ENCODE measurements around the gene STK11. TPM values are rescaled to one million over a fixed set of nuclear protein-coding genes. Genes with fewer than 3 reads are reported as not detected.
"Not testable (repeated sequence)": the region's sequence is repeated elsewhere in the genome, so short reads cannot be mapped to it uniquely, and the experiment has no call there.

STK11 gene
- total RNA-seq, 5 donors from 2014 or later (not counting 1 experiment from before 2014, with no cell fraction given) = 70.2 to 115 (median 99.5) TPM

DNA sequence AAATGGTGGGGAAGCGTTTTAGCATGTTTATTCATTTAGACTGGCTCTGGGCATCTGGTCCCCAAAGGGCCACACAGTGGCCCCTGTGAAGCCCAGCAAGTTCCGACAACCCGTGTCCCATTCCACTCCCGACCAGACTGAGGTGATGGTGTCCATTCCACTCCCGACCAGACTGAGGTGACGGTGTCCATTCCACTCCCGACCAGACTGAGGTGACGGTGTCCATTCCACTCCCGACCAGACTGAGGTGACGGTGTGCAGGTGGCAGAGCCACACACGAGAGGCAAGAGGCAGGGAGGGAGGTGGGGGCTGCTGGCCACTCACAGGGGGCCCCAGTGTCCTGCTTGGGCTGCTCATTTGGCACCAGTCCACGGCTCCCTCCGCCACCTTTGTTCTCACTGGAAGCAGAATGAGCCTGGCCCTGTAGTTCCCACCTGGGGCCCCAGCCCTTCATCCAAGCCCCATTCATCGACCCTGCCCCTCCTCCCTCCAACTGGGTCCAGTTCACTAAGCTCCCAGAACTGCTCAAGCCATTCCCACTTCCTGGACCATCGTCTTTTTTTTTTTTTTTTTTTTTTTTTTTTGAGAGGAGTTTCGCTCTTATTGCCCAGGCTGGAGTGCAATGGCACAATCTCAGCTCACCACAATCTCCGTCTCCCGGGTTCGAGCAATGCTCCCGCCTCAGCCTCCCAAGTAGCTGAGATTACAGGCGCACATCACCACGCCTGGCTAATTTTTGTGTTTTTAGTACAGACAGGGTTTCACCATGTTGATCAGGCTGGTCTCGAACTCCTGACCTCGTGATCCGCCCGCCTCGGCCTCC lies 40.9 kb downstream of the STK11 start:
- H3K4me3 ChIP-seq (ENCODE audit: control insufficient read depth in 1 of 2, extremely low read depth in 1 of 2, low read length in 1 of 2); H3K4me3 Mint-ChIP-seq; H3K27me3 Mint-ChIP-seq; H3K27me3 ChIP-seq (replicated peaks in 1 of 2; ENCODE audit: control insufficient read depth in 2 of 2, extremely low read depth in 1 of 2, insufficient read depth in 2 of 2, low read length in 1 of 2); H3K36me3 Mint-ChIP-seq; H3K27ac Mint-ChIP-seq; H3K36me3 ChIP-seq (ENCODE audit: control insufficient read depth in 2 of 2, extremely low read depth in 1 of 2, insufficient read depth in 1 of 2, low read length in 1 of 2); H3K9me3 Mint-ChIP-seq; H3K27ac ChIP-seq (ENCODE audit: low read length); ATAC-seq (replicated peaks in 1 of 4); H3K9me3 ChIP-seq: not testable (repeated sequence)
- peak in 1 of 35 experiments; percentile 13 for DNase-seq
- H3K4me1 ChIP-seq (ENCODE audit: control insufficient read depth in 1 of 2, extremely low read depth in 1 of 2, insufficient read depth in 2 of 2, low read length in 2 of 2) = peaks cover 11 to 57% of the 10 kb centered on the region in 2 experiments
- ChIA-PET CTCF (interaction anchor here in 1 of 2 donors (1.1 kb wide), 1 partner anchor 20 kb away, joined by 12 read pairs; no protein-coding TSS in a partner anchor), POLR2A (interaction anchor here in 1 of 2 donors (0.7 kb wide), 1 partner anchor 254 kb away, joined by 3 read pairs; no protein-coding TSS in a partner anchor)
- peaks cover 5 to 25% (median 25%) of the 10 kb centered on the region in 3 donors for H3K4me1 Mint-ChIP-seq
- WGBS (ENCODE audit: insufficient coverage) = 92% methylated on average over 6 of the region's 27 CpGs

DNA sequence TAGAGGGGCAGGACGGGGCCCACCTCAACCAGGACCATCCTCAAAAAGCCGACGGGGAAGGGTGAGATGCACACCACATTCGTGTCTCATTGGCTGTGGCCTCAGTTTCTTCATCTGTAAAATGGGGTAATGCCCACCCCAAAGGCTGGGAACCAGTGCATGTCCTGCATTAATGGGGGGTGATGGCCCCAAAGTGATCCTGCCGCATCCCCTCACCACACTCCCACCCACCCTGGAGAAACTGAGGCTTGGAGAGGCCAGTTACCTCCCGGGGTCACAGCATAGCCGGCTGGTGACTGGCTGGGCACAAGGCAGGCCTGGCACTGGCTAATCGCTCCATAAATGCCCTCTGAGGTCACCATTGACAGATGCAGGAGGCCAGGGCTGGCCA lies 42.2 kb downstream of the STK11 start:
- peaks cover 3% of the 10 kb centered on the region for H3K36me3 Mint-ChIP-seq

DNA sequence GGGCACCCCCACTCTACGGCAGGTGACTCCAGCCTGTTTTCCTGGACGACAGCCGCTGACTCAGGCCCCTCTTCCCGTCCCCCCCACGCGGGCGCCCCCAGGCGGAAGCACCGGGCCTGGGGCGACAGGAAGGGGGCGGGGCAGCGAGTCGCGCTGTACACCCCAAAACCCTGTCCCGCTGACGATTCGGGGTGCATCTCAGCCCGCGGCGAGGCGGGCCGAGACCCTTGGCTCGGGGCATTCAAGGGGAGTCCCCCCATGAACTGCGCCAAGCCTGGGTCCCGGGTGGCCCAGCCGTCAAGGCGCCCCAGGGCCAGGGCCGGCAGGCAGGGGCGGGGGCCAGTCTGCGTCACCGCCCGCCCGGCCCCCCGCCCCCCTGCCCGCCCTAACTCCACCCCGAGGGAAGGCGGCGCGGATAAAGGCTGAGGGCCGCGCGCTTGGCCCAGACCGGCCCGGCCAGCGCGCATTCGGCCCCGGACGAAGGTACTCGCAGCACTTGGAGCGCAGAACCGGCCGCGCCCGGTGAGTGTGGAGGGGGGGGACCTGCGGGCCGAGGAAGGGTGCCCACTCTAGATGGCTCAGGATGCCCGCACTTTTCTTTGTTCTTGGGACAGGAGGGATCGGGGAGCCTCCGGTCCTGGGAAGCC lies 42.7 kb downstream of the STK11 start, which contains the start of gene MIDN:
Gene MIDN, plus strand, starts transcription at position 445 of the 647 bp plus-strand sequence. CDS start 1,714 bp downstream, outside the sequence.
- ChIA-PET POLR2A (no interaction called here), CTCF (no interaction called here)
- H3K4me1 ChIP-seq (ENCODE audit: control insufficient read depth in 1 of 2, extremely low read depth in 1 of 2, insufficient read depth in 2 of 2, low read length in 2 of 2) = peaks cover 11 to 59% of the 10 kb centered on the region in 2 experiments
- Mint-ChIP-seq H3K36me3 (peaks cover 3% of the 10 kb centered on the region), H3K27ac (peak within 1 kb of the TSS; percentile 61 to 78), H3K27me3 (no peaks in the 10 kb centered on the region), H3K4me3 (peak within 1 kb of the TSS; percentile 68 to 91 (median 77)), H3K9me3 (no peaks in the 10 kb centered on the region), H3K4me1 (peaks cover 6 to 13% (median 13%) of the 10 kb centered on the region in 3 donors)
- H3K4me3 ChIP-seq (ENCODE audit: control insufficient read depth in 1 of 2, extremely low read depth in 1 of 2, low read length in 1 of 2) = peak within 1 kb of the TSS; percentile 51 to 66
- DNase-seq = peak in 25 of 35 experiments; percentile 27 to 81 (median 58)
- ATAC-seq (replicated peaks in 1 of 4) = peak; percentile 3 to 6 (median 6)
- H3K27ac ChIP-seq (ENCODE audit: low read length) = peak within 1 kb of the TSS; percentile 88
- no peaks in the 10 kb centered on the region for H3K9me3 ChIP-seq
- no peaks in the 10 kb centered on the region for H3K27me3 ChIP-seq (replicated peaks in 1 of 2; ENCODE audit: control insufficient read depth in 2 of 2, extremely low read depth in 1 of 2, insufficient read depth in 2 of 2, low read length in 1 of 2)
- peaks cover 10% of the 10 kb centered on the region in 2 donors for H3K36me3 ChIP-seq (ENCODE audit: control insufficient read depth in 2 of 2, extremely low read depth in 1 of 2, insufficient read depth in 1 of 2, low read length in 1 of 2)
- WGBS (ENCODE audit: insufficient coverage) = under 1% methylated on average over 39 of the region's 60 CpGs

More for the DNA sequence above, 42.2 kb downstream of the STK11 start:
- ATAC-seq (replicated peaks in 1 of 4) = no peak
- Histone ChIP-seq H3K4me1 (ENCODE audit: control insufficient read depth in 1 of 2, extremely low read depth in 1 of 2, insufficient read depth in 2 of 2, low read length in 2 of 2) (peaks cover 11 to 59% of the 10 kb centered on the region in 2 experiments), H3K27me3 (replicated peaks in 1 of 2; ENCODE audit: control insufficient read depth in 2 of 2, extremely low read depth in 1 of 2, insufficient read depth in 2 of 2, low read length in 1 of 2) (no peaks in the 10 kb centered on the region), H3K27ac (ENCODE audit: low read length) (peak overlapping the region; percentile 88), H3K4me3 (ENCODE audit: control insufficient read depth in 1 of 2, extremely low read depth in 1 of 2, low read length in 1 of 2) (peak overlapping the region in 1 of 2 donors; percentile 66), H3K9me3 (no peaks in the 10 kb centered on the region), H3K36me3 (ENCODE audit: control insufficient read depth in 2 of 2, extremely low read depth in 1 of 2, insufficient read depth in 1 of 2, low read length in 1 of 2) (peaks cover 10% of the 10 kb centered on the region in 2 donors)
- DNase-seq = peak in 1 of 35 experiments; percentile 24
- H3K27ac Mint-ChIP-seq = no peak overlapping the region
- CTCF ChIA-PET = no interaction called here
- POLR2A ChIA-PET = no interaction called here
- no peaks in the 10 kb centered on the region for H3K9me3 Mint-ChIP-seq
- H3K4me3 Mint-ChIP-seq = peak overlapping the region in 2 of 3 donors; percentile 50 to 55
- H3K27me3 Mint-ChIP-seq = no peaks in the 10 kb centered on the region
- peaks cover 5 to 17% (median 17%) of the 10 kb centered on the region in 3 donors for H3K4me1 Mint-ChIP-seq
- WGBS (ENCODE audit: insufficient coverage) = 58% methylated on average over 6 of the region's 8 CpGs

DNA sequence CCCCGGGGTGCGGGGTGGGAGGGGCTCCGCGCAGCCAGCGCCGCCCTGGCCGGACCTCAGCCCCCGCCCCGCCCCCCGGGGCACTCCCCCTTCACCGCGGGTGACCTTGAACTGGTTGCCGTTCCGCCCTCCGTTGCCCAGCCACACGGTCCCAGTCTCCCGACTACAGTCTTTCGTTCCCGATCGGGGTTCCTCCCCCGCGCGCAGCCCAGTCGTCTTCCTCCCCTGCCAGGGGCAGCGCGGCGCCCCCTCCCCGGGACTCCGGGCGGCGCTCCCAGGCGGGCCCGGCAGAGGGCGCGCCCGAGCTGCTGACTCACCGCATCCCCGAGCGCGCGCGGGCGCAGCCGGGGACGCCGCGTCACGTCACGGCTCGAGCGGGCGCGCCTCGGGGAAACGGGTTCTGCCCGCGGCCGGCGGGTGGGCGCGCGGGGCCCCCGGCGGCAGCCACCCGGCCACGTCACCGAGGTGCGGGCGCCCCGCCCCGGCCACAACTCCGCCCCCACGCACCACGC lies 43.3 kb downstream of the STK11 start:
- Histone ChIP-seq H3K27ac (ENCODE audit: low read length) (peak overlapping the region; percentile 88), H3K36me3 (ENCODE audit: control insufficient read depth in 2 of 2, extremely low read depth in 1 of 2, insufficient read depth in 1 of 2, low read length in 1 of 2) (peaks cover 8 to 13% of the 10 kb centered on the region in 2 donors), H3K9me3 (no peaks in the 10 kb centered on the region), H3K4me3 (ENCODE audit: control insufficient read depth in 1 of 2, extremely low read depth in 1 of 2, low read length in 1 of 2) (peak overlapping the region; percentile 51 to 66), H3K4me1 (ENCODE audit: control insufficient read depth in 1 of 2, extremely low read depth in 1 of 2, insufficient read depth in 2 of 2, low read length in 2 of 2) (peaks cover 16 to 59% of the 10 kb centered on the region in 2 experiments), H3K27me3 (replicated peaks in 1 of 2; ENCODE audit: control insufficient read depth in 2 of 2, extremely low read depth in 1 of 2, insufficient read depth in 2 of 2, low read length in 1 of 2) (no peaks in the 10 kb centered on the region)
- ChIA-PET POLR2A (no interaction called here), CTCF (interaction anchor here in 1 of 2 donors (0.6 kb wide), 1 partner anchor 20 kb away, joined by 3 read pairs; the partner anchor contains the start of gene CIRBP)
- WGBS (ENCODE audit: insufficient coverage) = 2% methylated on average over 67 of the region's 74 CpGs
- H3K4me3 Mint-ChIP-seq = peak overlapping the region; percentile 55 to 77 (median 68)
- peak overlapping the region; percentile 61 to 78 for H3K27ac Mint-ChIP-seq
- H3K4me1 Mint-ChIP-seq = peaks cover 11 to 14% (median 12%) of the 10 kb centered on the region in 3 donors
- peaks cover 3% of the 10 kb centered on the region for H3K36me3 Mint-ChIP-seq
- DNase-seq (peak; percentile 64 to 93 (median 79)), ATAC-seq (replicated peaks in 1 of 4) (peak; percentile 38 to 44 (median 40))
- H3K27me3 Mint-ChIP-seq = no peaks in the 10 kb centered on the region
- H3K9me3 Mint-ChIP-seq = no peaks in the 10 kb centered on the region

DNA sequence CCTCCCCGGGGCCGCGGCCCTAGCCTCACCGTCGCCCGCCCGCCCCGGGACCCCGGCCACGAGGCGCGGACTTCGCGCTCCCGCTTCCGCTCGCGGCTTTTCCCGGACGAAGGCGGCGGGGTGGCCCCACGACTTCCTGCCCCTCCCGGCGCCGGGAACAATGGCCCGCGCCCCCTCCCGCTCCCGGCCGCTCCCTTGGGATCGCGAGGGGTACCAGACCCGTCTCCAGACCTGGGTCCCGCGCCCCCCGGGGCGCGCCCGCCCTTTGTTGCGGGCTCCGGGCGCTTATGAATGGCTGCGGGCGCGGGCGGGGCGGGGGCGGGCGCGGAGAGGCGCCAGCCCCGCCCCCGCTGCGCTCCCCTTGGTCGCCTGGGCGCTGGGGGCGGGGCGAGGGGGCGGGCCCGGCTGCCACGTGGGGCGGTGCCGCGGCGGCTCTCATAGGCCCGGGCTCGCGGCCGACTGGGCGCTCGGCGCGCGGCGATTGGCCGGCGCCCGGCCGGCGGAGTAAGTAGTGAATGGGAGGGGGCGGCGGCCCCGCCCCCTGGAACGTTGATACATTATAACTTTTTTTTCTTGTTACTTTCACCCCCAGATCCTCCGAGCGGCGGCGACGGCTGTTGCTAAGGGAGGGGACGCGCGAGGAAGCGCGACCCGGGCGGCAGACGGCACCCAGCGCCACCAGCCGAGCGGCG lies 43.9 kb downstream of the STK11 start:
- no peaks in the 10 kb centered on the region for H3K27me3 ChIP-seq (replicated peaks in 1 of 2; ENCODE audit: control insufficient read depth in 2 of 2, extremely low read depth in 1 of 2, insufficient read depth in 2 of 2, low read length in 1 of 2)
- H3K9me3 Mint-ChIP-seq = no peaks in the 10 kb centered on the region
- peak; percentile 87 to 98 (median 95) for DNase-seq
- under 1% methylated on average over 72 of the region's 102 CpGs for WGBS (ENCODE audit: insufficient coverage)
- peak overlapping the region; percentile 73 to 91 (median 82) for H3K4me3 Mint-ChIP-seq
- peak; percentile 60 to 68 (median 64) for ATAC-seq (replicated peaks in 1 of 4)
- H3K27ac ChIP-seq (ENCODE audit: low read length) = peak overlapping the region; percentile 66
- peaks cover 20 to 59% of the 10 kb centered on the region in 2 experiments for H3K4me1 ChIP-seq (ENCODE audit: control insufficient read depth in 1 of 2, extremely low read depth in 1 of 2, insufficient read depth in 2 of 2, low read length in 2 of 2)
- H3K9me3 ChIP-seq = no peaks in the 10 kb centered on the region
- H3K36me3 ChIP-seq (ENCODE audit: control insufficient read depth in 2 of 2, extremely low read depth in 1 of 2, insufficient read depth in 1 of 2, low read length in 1 of 2) = peaks cover 4 to 17% of the 10 kb centered on the region in 2 donors
- no peaks in the 10 kb centered on the region for H3K27me3 Mint-ChIP-seq
- CTCF ChIA-PET = interaction anchor here in 1 of 2 donors (0.6 kb wide), 1 partner anchor 20 kb away, joined by 3 read pairs; the partner anchor contains the start of gene CIRBP
- peaks cover 4% of the 10 kb centered on the region for H3K36me3 Mint-ChIP-seq
- H3K4me3 ChIP-seq (ENCODE audit: control insufficient read depth in 1 of 2, extremely low read depth in 1 of 2, low read length in 1 of 2) = peak overlapping the region; percentile 61 to 76
- peak overlapping the region; percentile 73 to 86 for H3K27ac Mint-ChIP-seq
- POLR2A ChIA-PET = no interaction called here
- peaks cover 11 to 15% (median 13%) of the 10 kb centered on the region in 3 donors for H3K4me1 Mint-ChIP-seq

All from T-cell (primary cell).